SK-N-SH (cell line): ENCODE data around the gene ORMDL3.

Source experiments
- CHD2 ChIP-seq: fragments of 150-350 bp; IDR thresholded peaks from 2 replicates; pipeline ENCODE4 v1.6.1; 2018; ENCODE audit warnings: low read length; ENCODE audit not compliant: partially characterized antibody
- EP300 ChIP-seq, 2 experiments: IDR thresholded peaks; 2 replicates each; pipeline versions ENCODE4 v1.4.0 to v1.6.1; 2012; ENCODE audit warnings: borderline replicate concordance in 1 of 2, low read depth in 1 of 2, low read length in 1 of 2
- EZH2phosphoT487 ChIP-seq: fragments of 200-600 bp; sonication (generic); IDR thresholded peaks from 2 replicates; pipeline ENCODE4 v1.6.1; 2017; ENCODE audit warnings: low read depth, mixed run types, mild to moderate bottlenecking, antibody characterized with exemption, moderate library complexity, borderline replicate concordance
- GABPA ChIP-seq: IDR thresholded peaks from 2 replicates; pipeline ENCODE4 v1.4.0; 2012; ENCODE audit warnings: low read depth, mild to moderate bottlenecking
- MXI1 ChIP-seq: IDR thresholded peaks from 2 replicates; pipeline ENCODE4 v1.6.1; 2012; ENCODE audit warnings: mild to moderate bottlenecking, low read depth, low read length, improper control_type of control experiment
- RFX5 ChIP-seq: IDR thresholded peaks from 2 replicates; pipeline ENCODE4 v1.6.1; 2012; ENCODE audit warnings: mild to moderate bottlenecking, improper control_type of control experiment, low read length
- SIN3A ChIP-seq: IDR thresholded peaks from 2 replicates; pipeline ENCODE4 v1.6.1; 2012; ENCODE audit warnings: low read depth, mild to moderate bottlenecking, low read length, moderate library complexity, borderline replicate concordance
- TAF1 ChIP-seq: IDR thresholded peaks from 2 replicates; pipeline ENCODE4 v1.6.1; 2012; ENCODE audit warnings: low read depth, mild to moderate bottlenecking, low read length, moderate library complexity, borderline replicate concordance
- YY1 ChIP-seq: IDR thresholded peaks from 2 replicates; pipeline ENCODE4 v1.4.0; 2012; ENCODE audit warnings: low read depth, mild to moderate bottlenecking
- TF ChIP-seq, protein P1 (sequence below): fragments of 200-600 bp; sonication (generic); IDR thresholded peaks from 2 replicates; pipeline ENCODE4 v1.6.1; 2017; ENCODE audit warnings: antibody characterized with exemption, mild to moderate bottlenecking, moderate library complexity
- TF ChIP-seq, protein P2 (sequence below): IDR thresholded peaks from 2 replicates; pipeline ENCODE4 v1.6.1; 2012; ENCODE audit warnings: mild to moderate bottlenecking, low read depth, low read length, moderate library complexity
- TF ChIP-seq, protein P3 (sequence below): IDR thresholded peaks from 2 replicates; pipeline ENCODE4 v1.4.0; 2012; ENCODE audit warnings: low read depth

DNA sequence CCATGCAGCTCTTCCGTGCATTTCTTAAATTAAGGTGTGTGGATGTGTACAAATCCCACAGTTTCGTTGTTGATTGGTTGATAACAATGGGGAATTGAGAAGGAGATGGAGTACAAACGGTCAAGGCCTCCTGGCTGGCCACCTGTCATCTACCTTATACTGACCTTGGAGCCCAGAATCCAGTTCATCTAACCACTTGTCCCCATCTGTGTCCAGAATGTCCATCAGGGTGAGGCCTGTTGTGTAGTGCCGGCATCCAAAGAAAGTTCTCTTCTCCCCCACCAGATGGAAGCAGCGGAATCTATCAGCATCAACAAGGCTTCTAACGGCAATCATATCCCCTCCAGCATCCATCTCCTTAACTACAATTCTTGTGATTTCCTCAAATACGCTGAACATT, 10.5 kb downstream of the ORMDL3 start:
- TF ChIP-seq, protein P1, sequence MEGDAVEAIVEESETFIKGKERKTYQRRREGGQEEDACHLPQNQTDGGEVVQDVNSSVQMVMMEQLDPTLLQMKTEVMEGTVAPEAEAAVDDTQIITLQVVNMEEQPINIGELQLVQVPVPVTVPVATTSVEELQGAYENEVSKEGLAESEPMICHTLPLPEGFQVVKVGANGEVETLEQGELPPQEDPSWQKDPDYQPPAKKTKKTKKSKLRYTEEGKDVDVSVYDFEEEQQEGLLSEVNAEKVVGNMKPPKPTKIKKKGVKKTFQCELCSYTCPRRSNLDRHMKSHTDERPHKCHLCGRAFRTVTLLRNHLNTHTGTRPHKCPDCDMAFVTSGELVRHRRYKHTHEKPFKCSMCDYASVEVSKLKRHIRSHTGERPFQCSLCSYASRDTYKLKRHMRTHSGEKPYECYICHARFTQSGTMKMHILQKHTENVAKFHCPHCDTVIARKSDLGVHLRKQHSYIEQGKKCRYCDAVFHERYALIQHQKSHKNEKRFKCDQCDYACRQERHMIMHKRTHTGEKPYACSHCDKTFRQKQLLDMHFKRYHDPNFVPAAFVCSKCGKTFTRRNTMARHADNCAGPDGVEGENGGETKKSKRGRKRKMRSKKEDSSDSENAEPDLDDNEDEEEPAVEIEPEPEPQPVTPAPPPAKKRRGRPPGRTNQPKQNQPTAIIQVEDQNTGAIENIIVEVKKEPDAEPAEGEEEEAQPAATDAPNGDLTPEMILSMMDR, result no peak; the same call in 1 of the 2 replicates
- TF ChIP-seq YY1 (no peak), SIN3A (no peak), RFX5 (no peak), MXI1 (no peak), TAF1 (no peak), GABPA (no peak), EZH2phosphoT487 (no peak), EP300 (IDR thresholded peaks at IDR 0.05; ENCODE audit: borderline replicate concordance in 1 of 2, low read depth in 1 of 2, low read length in 1 of 2) (no peak), CHD2 (no peak)
- TF ChIP-seq, protein P2, sequence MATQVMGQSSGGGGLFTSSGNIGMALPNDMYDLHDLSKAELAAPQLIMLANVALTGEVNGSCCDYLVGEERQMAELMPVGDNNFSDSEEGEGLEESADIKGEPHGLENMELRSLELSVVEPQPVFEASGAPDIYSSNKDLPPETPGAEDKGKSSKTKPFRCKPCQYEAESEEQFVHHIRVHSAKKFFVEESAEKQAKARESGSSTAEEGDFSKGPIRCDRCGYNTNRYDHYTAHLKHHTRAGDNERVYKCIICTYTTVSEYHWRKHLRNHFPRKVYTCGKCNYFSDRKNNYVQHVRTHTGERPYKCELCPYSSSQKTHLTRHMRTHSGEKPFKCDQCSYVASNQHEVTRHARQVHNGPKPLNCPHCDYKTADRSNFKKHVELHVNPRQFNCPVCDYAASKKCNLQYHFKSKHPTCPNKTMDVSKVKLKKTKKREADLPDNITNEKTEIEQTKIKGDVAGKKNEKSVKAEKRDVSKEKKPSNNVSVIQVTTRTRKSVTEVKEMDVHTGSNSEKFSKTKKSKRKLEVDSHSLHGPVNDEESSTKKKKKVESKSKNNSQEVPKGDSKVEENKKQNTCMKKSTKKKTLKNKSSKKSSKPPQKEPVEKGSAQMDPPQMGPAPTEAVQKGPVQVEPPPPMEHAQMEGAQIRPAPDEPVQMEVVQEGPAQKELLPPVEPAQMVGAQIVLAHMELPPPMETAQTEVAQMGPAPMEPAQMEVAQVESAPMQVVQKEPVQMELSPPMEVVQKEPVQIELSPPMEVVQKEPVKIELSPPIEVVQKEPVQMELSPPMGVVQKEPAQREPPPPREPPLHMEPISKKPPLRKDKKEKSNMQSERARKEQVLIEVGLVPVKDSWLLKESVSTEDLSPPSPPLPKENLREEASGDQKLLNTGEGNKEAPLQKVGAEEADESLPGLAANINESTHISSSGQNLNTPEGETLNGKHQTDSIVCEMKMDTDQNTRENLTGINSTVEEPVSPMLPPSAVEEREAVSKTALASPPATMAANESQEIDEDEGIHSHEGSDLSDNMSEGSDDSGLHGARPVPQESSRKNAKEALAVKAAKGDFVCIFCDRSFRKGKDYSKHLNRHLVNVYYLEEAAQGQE, result no peak
- TF ChIP-seq, protein P3, sequence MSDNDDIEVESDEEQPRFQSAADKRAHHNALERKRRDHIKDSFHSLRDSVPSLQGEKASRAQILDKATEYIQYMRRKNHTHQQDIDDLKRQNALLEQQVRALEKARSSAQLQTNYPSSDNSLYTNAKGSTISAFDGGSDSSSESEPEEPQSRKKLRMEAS, result no peak
